H9 (cell line): ENCODE data around the gene EIF4H. TPM values are rescaled to one million over a fixed set of nuclear protein-coding genes. Genes with fewer than 3 reads are reported as not detected.
A peak's percentile ranks its signal among the peaks of the same experiment; 100 is the strongest.

ENCODE experiments used
- DNase-seq: peaks from one replicate; pipeline ENCODE4 v3.0.0-alpha.2; 2017
- H2AFZ ChIP-seq: one replicate; pipeline ENCODE4 v1.6.1; 2013; ENCODE audit warnings: mild to moderate bottlenecking, low read length, control low read depth, moderate library complexity
- H2AK5ac ChIP-seq: 2 replicates; pipeline ENCODE4 v1.6.1; 2013; ENCODE audit warnings: low read length, control low read depth, mixed read lengths; ENCODE audit not compliant: insufficient read length
- H2BK120ac ChIP-seq: one replicate; pipeline ENCODE4 v1.6.1; 2013; ENCODE audit warnings: low read depth, mild to moderate bottlenecking, low read length, control low read depth, inconsistent platforms; ENCODE audit not compliant: poor library complexity, severe bottlenecking
- H2BK12ac ChIP-seq: 2 replicates; pipeline ENCODE4 v1.6.1; 2013; ENCODE audit warnings: low read length, control low read depth, mixed read lengths, low read depth; ENCODE audit not compliant: insufficient read length
- H2BK15ac ChIP-seq: 2 replicates; pipeline ENCODE4 v1.6.1; 2013; ENCODE audit warnings: low read depth, low read length, control low read depth
- H2BK20ac ChIP-seq: one replicate; pipeline ENCODE4 v1.6.1; 2013; ENCODE audit warnings: low read depth, mild to moderate bottlenecking, low read length, control low read depth, inconsistent platforms; ENCODE audit not compliant: poor library complexity, severe bottlenecking
- H2BK5ac ChIP-seq: 2 replicates; pipeline ENCODE4 v1.6.1; 2013; ENCODE audit warnings: low read length, control low read depth, mixed read lengths; ENCODE audit not compliant: insufficient read length
- H3K14ac ChIP-seq: 2 replicates; pipeline ENCODE4 v1.6.1; 2013; ENCODE audit warnings: low read length, control low read depth; ENCODE audit not compliant: insufficient read depth
- H3K18ac ChIP-seq: 2 replicates; pipeline ENCODE4 v1.6.1; 2013; ENCODE audit warnings: low read depth, mild to moderate bottlenecking, mixed read lengths, low read length, control low read depth; ENCODE audit not compliant: insufficient read length
- H3K23ac ChIP-seq: 2 replicates; pipeline ENCODE4 v1.6.1; 2013; ENCODE audit warnings: low read length, control low read depth, mixed read lengths, low read depth; ENCODE audit not compliant: insufficient read length
- H3K23me2 ChIP-seq: 2 replicates; pipeline ENCODE4 v1.6.1; 2013; ENCODE audit warnings: low read depth, mild to moderate bottlenecking, mixed read lengths, low read length, control low read depth; ENCODE audit not compliant: insufficient read length, poor library complexity, severe bottlenecking
- H3K27ac ChIP-seq: 2 replicates; pipeline ENCODE4 v1.5.1; 2013; ENCODE audit warnings: low read length, control low read depth, mixed read lengths, low read depth; ENCODE audit not compliant: insufficient read length
- H3K27me3 ChIP-seq: 2 replicates; pipeline ENCODE4 v1.6.1; 2013; ENCODE audit warnings: low read length, control low read depth, inconsistent platforms; ENCODE audit not compliant: insufficient read depth
- H3K4ac ChIP-seq: 2 replicates; pipeline ENCODE4 v1.6.1; 2013; ENCODE audit warnings: low read depth, mild to moderate bottlenecking, control low read depth, inconsistent platforms, low read length, moderate library complexity
- H3K4me1 ChIP-seq: 2 replicates; pipeline ENCODE4 v1.6.1; 2013; ENCODE audit warnings: low read length, control low read depth, inconsistent platforms; ENCODE audit not compliant: insufficient read depth
- H3K4me2 ChIP-seq: 2 replicates; pipeline ENCODE4 v1.6.1; 2013; ENCODE audit warnings: low read length, control low read depth, mixed read lengths; ENCODE audit not compliant: insufficient read length, insufficient read depth
- H3K56ac ChIP-seq: 2 replicates; pipeline ENCODE4 v1.6.1; 2013; ENCODE audit warnings: low read depth, mild to moderate bottlenecking, mixed read lengths, low read length, control low read depth; ENCODE audit not compliant: insufficient read length
- H3K79me1 ChIP-seq: 2 replicates; pipeline ENCODE4 v1.6.1; 2013; ENCODE audit warnings: low read depth, mild to moderate bottlenecking, moderate library complexity, low read length, control low read depth, inconsistent platforms; ENCODE audit not compliant: insufficient read depth, poor library complexity, severe bottlenecking
- H3K79me2 ChIP-seq: 2 replicates; pipeline ENCODE4 v1.6.1; 2013; ENCODE audit warnings: low read length, control low read depth, inconsistent platforms; ENCODE audit not compliant: insufficient read depth
- H3K9ac ChIP-seq: 2 replicates; pipeline ENCODE4 v1.6.1; 2013; ENCODE audit warnings: low read length, control low read depth, mixed read lengths; ENCODE audit not compliant: insufficient read length; ENCODE audit errors: extremely low read depth
- H3K9me3 ChIP-seq: one replicate; pipeline ENCODE4 v1.6.1; 2013; ENCODE audit warnings: low read depth, low read length, inconsistent platforms; ENCODE audit not compliant: control insufficient read depth
- H3T11ph ChIP-seq: one replicate; pipeline ENCODE4 v1.6.1; 2013; ENCODE audit warnings: mild to moderate bottlenecking, low read length, control low read depth, inconsistent platforms
- H4K20me1 ChIP-seq: one replicate; pipeline ENCODE4 v1.6.1; 2013; ENCODE audit not compliant: control insufficient read depth, insufficient read length, insufficient read depth
- H4K5ac ChIP-seq: 2 replicates; pipeline ENCODE4 v1.6.1; 2013; ENCODE audit warnings: low read depth, mild to moderate bottlenecking, mixed read lengths, low read length, control low read depth; ENCODE audit not compliant: insufficient read length
- H4K8ac ChIP-seq: replicated peaks from 2 replicates; pipeline ENCODE4 v1.6.1; 2013; ENCODE audit warnings: low read length, control low read depth, mixed read lengths, low read depth; ENCODE audit not compliant: insufficient read length
- H4K91ac ChIP-seq: 2 replicates; pipeline ENCODE4 v1.6.1; 2013; ENCODE audit warnings: low read depth, mild to moderate bottlenecking, moderate library complexity, mixed read lengths, low read length, control low read depth; ENCODE audit not compliant: insufficient read length
- H3K27ac Mint-ChIP-seq, 3 experiments: 2 replicates in 2 of 3; 3 replicates in 1 of 3; pipeline ENCODE4 v1.8.0; 2020 to 2021; ENCODE audit warnings: mixed read lengths in 3 of 3, mild to moderate bottlenecking in 1 of 3, moderate library complexity in 1 of 3
- H3K27me3 Mint-ChIP-seq: 2 replicates; pipeline ENCODE4 v1.8.0; 2021; ENCODE audit warnings: low read depth, mild to moderate bottlenecking, moderate library complexity, mixed read lengths
- H3K36me3 Mint-ChIP-seq, 3 experiments: 2 replicates in 2 of 3; 3 replicates in 1 of 3; pipeline ENCODE4 v1.8.0; 2020 to 2021; ENCODE audit warnings: low read depth in 3 of 3, mixed read lengths in 3 of 3; ENCODE audit not compliant: insufficient read depth in 1 of 3
- H3K4me1 Mint-ChIP-seq, 2 experiments: 2 replicates each; pipeline ENCODE4 v1.8.0; 2020; ENCODE audit warnings: mixed read lengths in 2 of 2
- H3K4me3 Mint-ChIP-seq, 2 experiments: 2 replicates in 1 of 2; 3 replicates in 1 of 2; pipeline ENCODE4 v1.8.0; 2020 to 2021; ENCODE audit warnings: mild to moderate bottlenecking in 2 of 2, mixed read lengths in 2 of 2, moderate library complexity in 1 of 2
- H3K9me3 Mint-ChIP-seq, 2 experiments: 2 replicates in 1 of 2; 3 replicates in 1 of 2; pipeline ENCODE4 v1.8.0; 2020; ENCODE audit warnings: mild to moderate bottlenecking in 2 of 2, mixed read lengths in 2 of 2, moderate library complexity in 1 of 2
- CTCF ChIP-seq: fragments of 200-600 bp; sonication (generic); conservative IDR thresholded peaks from 3 replicates; pipeline ENCODE4 v1.8.0; 2021; ENCODE audit warnings: antibody characterized with exemption, mild to moderate bottlenecking
- WGBS: extraction: QIAGEN DNeasy Blood & Tissue Kit; methylation state at CpG from one replicate; pipeline ENCODE4 v1.1.7; 2013; ENCODE audit warnings: missing lambda C conversion rate, low lambda C conversion rate, mixed read lengths; ENCODE audit not compliant: insufficient read length; ENCODE audit errors: extremely low coverage; 5-methylcytosine and 5-hydroxymethylcytosine counted together
- microRNA-seq: library from miRNA; unstranded; fragments of <30 nt; microRNA quantifications from one replicate; pipeline ENCODE4, GENCODE V29; 2020; ENCODE audit warnings: borderline microRNAs expressed
- total RNA-seq: library from RNA; stranded (reverse); gene quantifications from 2 replicates; pipeline ENCODE4 v1.2.1, GENCODE V29; 2021

The EIF4H gene
- total RNA-seq, 1 experiment from 2014 or later = 363 TPM

GRCh38 chr7:74246497-74246896, 72.3 kb downstream of the EIF4H start:
- H2BK5ac ChIP-seq = no peak overlapping the region
- H3K4me2 ChIP-seq = no peak overlapping the region
- H3K23me2 ChIP-seq = no peaks in the 10 kb centered on the region
- H3K14ac ChIP-seq = no peak overlapping the region
- TF ChIP-seq CTCF = no peak
- no peaks in the 10 kb centered on the region for H3K4me1 ChIP-seq
- no peak overlapping the region for H4K91ac ChIP-seq
- no CpG with 5 or more reads among the region's 4 CpGs for WGBS
- H4K5ac ChIP-seq = no peak overlapping the region
- H3K18ac ChIP-seq = no peak overlapping the region
- no peak overlapping the region for H2AFZ ChIP-seq
- no peak overlapping the region for H3K27ac ChIP-seq
- H2AK5ac ChIP-seq = no peak overlapping the region
- H2BK12ac ChIP-seq = no peak overlapping the region
- no peak overlapping the region for H3T11ph ChIP-seq
- H2BK20ac ChIP-seq = no peak overlapping the region
- H3K4me3 Mint-ChIP-seq = no peak overlapping the region
- no peaks in the 10 kb centered on the region for H3K4me1 Mint-ChIP-seq
- no peaks in the 10 kb centered on the region for H4K20me1 ChIP-seq
- no peaks in the 10 kb centered on the region for H3K27me3 ChIP-seq
- H3K56ac ChIP-seq = no peak overlapping the region
- no peaks in the 10 kb centered on the region for H3K27me3 Mint-ChIP-seq
- H3K4ac ChIP-seq = no peak overlapping the region
- no peaks in the 10 kb centered on the region for H3K9me3 ChIP-seq
- H3K27ac Mint-ChIP-seq = no peak overlapping the region
- H2BK15ac ChIP-seq = no peak overlapping the region
- peaks cover 60 to 84% (median 83%) of the 10 kb centered on the region in 3 experiments; a peak in 6 of 7 replicates for H3K36me3 Mint-ChIP-seq
- H3K79me2 ChIP-seq = no peaks in the 10 kb centered on the region
- H3K79me1 ChIP-seq = peaks cover 4% of the 10 kb centered on the region
- H3K23ac ChIP-seq = no peak overlapping the region
- H2BK120ac ChIP-seq = no peak overlapping the region
- no peak overlapping the region for H3K9ac ChIP-seq
- H3K9me3 Mint-ChIP-seq = no peaks in the 10 kb centered on the region
- no peak overlapping the region for H4K8ac ChIP-seq
- DNase-seq = no peak

Small RNAs within 50 kb of the gene (microRNA-seq; reads per million reads assigned to microRNA genes)
- 56.4 reads per million, percentile 67 among the genes with 10 or more reads in this experiment for gene MIR590

Other genes starting within 250 kb of the EIF4H start
- 0.37 and 0.55 TPM in 2 replicates for gene ELN, start 146.2 kb upstream of the EIF4H start, total RNA-seq
- 63.0 and 63.8 TPM in 2 replicates for gene LIMK1, start 90.6 kb upstream of the EIF4H start, total RNA-seq
- gene LAT2, start 35.6 kb downstream of the EIF4H start, total RNA-seq = 0.50 and 0.66 TPM in 2 replicates
- gene RFC2, start 80.0 kb downstream of the EIF4H start, total RNA-seq = 73.6 and 76.6 TPM in 2 replicates
- 21.6 and 22.5 TPM in 2 replicates for gene CLIP2, start 115.1 kb downstream of the EIF4H start, total RNA-seq